ENCODE results near the gene LRIT2. TPM values are rescaled to one million over a fixed set of nuclear protein-coding genes. Genes with fewer than 3 reads are reported as not detected.

LRIT2 gene
- polyA plus RNA-seq, 3 donors, result not detected

DNA sequence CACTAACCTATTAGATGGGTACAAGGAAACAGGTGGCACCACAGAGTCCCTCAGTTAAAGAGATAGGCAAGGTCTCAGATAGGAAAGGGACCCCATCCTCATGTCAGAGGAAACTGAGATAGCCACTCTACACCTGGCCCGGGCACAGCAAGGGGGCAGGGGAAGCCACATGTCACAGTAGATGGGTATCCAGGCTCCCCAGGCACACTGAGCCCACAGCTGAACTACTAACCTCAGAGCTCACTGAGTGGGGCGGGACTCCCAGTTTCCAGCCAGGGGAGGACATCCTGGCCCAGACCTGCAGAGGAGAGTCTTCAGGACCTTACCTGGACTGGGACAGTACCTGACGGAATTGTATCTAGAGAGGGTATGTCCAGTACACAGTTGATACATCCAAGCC lies 34.7 kb downstream of the LRIT2 start:
- Mint-ChIP-seq H3K27me3 (ENCODE audit: low read depth in 3 of 3) (peaks cover 25 to 40% (median 31%) of the 10 kb centered on the region in 3 donors), H3K4me3 (no peak overlapping the region), H3K27ac (no peak overlapping the region), H3K4me1 (no peaks in the 10 kb centered on the region), H3K36me3 (no peaks in the 10 kb centered on the region), H3K9me3 (peaks cover 0 to 1% (median 0%) of the 10 kb centered on the region in 7 donors)
- Histone ChIP-seq H3K36me3 (replicated peaks in 1 of 2; ENCODE audit: control insufficient read depth in 1 of 2, insufficient read depth in 2 of 2, low read length in 2 of 2) (no peaks in the 10 kb centered on the region), H3K4me3 (replicated peaks in 1 of 3; ENCODE audit: low read depth in 2 of 3, low read length in 3 of 3) (no peak overlapping the region), H2AFZ (ENCODE audit: insufficient read depth, low read depth, low read length, poor library complexity, severe bottlenecking) (no peak overlapping the region), H3K79me2 (ENCODE audit: insufficient read depth, low read length) (no peaks in the 10 kb centered on the region), H3K9ac (ENCODE audit: insufficient read depth, low read length, poor library complexity, severe bottlenecking) (no peak overlapping the region), H3K4me2 (replicated peaks; ENCODE audit: extremely low read depth, low read length, poor library complexity, severe bottlenecking) (no peak overlapping the region), H3K27ac (ENCODE audit: low read depth in 1 of 2, low read length in 2 of 2) (no peak overlapping the region), H3K9me3 (replicated peaks in 1 of 2; ENCODE audit: control insufficient read depth in 1 of 2, insufficient read depth in 1 of 2, low read length in 2 of 2) (peaks cover 0 to 13% of the 10 kb centered on the region in 2 donors), H3K4me1 (ENCODE audit: control insufficient read depth in 1 of 2, insufficient read depth in 2 of 2, low read length in 2 of 2) (no peaks in the 10 kb centered on the region), H3K27me3 (ENCODE audit: control insufficient read depth in 2 of 2, insufficient read depth in 2 of 2, low read length in 2 of 2) (peaks cover 24 to 30% of the 10 kb centered on the region in 2 donors), H4K20me1 (ENCODE audit: insufficient read depth, low read length) (no peaks in the 10 kb centered on the region)
- 85% methylated on average over 2 of the region's 3 CpGs for WGBS (ENCODE audit: insufficient coverage)
- DNase-seq, result no peak
- intact Hi-C loops (cut with micrococcal nuclease), result no loop called here
- TF ChIP-seq, protein P1, sequence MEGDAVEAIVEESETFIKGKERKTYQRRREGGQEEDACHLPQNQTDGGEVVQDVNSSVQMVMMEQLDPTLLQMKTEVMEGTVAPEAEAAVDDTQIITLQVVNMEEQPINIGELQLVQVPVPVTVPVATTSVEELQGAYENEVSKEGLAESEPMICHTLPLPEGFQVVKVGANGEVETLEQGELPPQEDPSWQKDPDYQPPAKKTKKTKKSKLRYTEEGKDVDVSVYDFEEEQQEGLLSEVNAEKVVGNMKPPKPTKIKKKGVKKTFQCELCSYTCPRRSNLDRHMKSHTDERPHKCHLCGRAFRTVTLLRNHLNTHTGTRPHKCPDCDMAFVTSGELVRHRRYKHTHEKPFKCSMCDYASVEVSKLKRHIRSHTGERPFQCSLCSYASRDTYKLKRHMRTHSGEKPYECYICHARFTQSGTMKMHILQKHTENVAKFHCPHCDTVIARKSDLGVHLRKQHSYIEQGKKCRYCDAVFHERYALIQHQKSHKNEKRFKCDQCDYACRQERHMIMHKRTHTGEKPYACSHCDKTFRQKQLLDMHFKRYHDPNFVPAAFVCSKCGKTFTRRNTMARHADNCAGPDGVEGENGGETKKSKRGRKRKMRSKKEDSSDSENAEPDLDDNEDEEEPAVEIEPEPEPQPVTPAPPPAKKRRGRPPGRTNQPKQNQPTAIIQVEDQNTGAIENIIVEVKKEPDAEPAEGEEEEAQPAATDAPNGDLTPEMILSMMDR (IDR thresholded peaks at IDR 0.05), result no peak

DNA sequence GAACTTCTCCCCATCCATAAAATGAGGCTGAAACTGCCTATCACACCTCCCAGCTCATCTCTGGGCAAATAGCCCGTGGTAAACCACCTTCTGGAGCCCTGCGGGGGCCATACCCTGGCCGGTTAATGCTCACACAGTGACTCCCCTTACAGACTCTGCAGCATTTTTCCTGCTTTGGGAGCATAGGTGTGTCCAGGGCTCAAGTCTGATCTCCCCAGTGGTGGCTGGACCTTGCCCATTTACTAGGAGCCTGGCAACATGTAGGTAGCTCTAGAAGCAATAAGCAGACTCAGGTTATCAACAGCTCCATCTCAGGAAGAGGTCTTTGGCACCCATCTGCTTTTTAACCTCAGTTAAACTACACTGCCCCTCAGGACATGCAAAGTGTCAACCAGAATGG lies 36.5 kb downstream of the LRIT2 start:
- intact Hi-C loops (cut with micrococcal nuclease), result no loop called here
- no peaks in the 10 kb centered on the region for H4K20me1 ChIP-seq (ENCODE audit: insufficient read depth, low read length)
- no peak overlapping the region for H3K4me3 Mint-ChIP-seq
- no peaks in the 10 kb centered on the region for H3K36me3 ChIP-seq (replicated peaks in 1 of 2; ENCODE audit: control insufficient read depth in 1 of 2, insufficient read depth in 2 of 2, low read length in 2 of 2)
- WGBS (ENCODE audit: insufficient coverage), result 76% methylated on average over 3 of the region's 3 CpGs
- no peaks in the 10 kb centered on the region for H3K36me3 Mint-ChIP-seq
- H3K27ac ChIP-seq (ENCODE audit: low read depth in 1 of 2, low read length in 2 of 2), result no peak overlapping the region
- H3K27me3 ChIP-seq (ENCODE audit: control insufficient read depth in 2 of 2, insufficient read depth in 2 of 2, low read length in 2 of 2), result peaks cover 10 to 15% of the 10 kb centered on the region in 2 donors
- H2AFZ ChIP-seq (ENCODE audit: insufficient read depth, low read depth, low read length, poor library complexity, severe bottlenecking), result no peak overlapping the region
- peaks cover 0 to 3% of the 10 kb centered on the region in 2 donors for H3K9me3 ChIP-seq (replicated peaks in 1 of 2; ENCODE audit: control insufficient read depth in 1 of 2, insufficient read depth in 1 of 2, low read length in 2 of 2)
- no peak overlapping the region for H3K4me2 ChIP-seq (replicated peaks; ENCODE audit: extremely low read depth, low read length, poor library complexity, severe bottlenecking)
- no peaks in the 10 kb centered on the region for H3K4me1 ChIP-seq (ENCODE audit: control insufficient read depth in 1 of 2, insufficient read depth in 2 of 2, low read length in 2 of 2)
- H3K79me2 ChIP-seq (ENCODE audit: insufficient read depth, low read length), result no peaks in the 10 kb centered on the region
- peaks cover 0 to 1% (median 0%) of the 10 kb centered on the region in 7 donors for H3K9me3 Mint-ChIP-seq
- H3K27me3 Mint-ChIP-seq (ENCODE audit: low read depth in 3 of 3), result peaks cover 10 to 22% (median 16%) of the 10 kb centered on the region in 3 donors
- H3K4me1 Mint-ChIP-seq, result no peaks in the 10 kb centered on the region
- no peak overlapping the region for H3K27ac Mint-ChIP-seq
- no peak overlapping the region for H3K9ac ChIP-seq (ENCODE audit: insufficient read depth, low read length, poor library complexity, severe bottlenecking)
- TF ChIP-seq, protein P1 (IDR thresholded peaks at IDR 0.05), result no peak
- DNase-seq, result no peak
- H3K4me3 ChIP-seq (replicated peaks in 1 of 3; ENCODE audit: low read depth in 2 of 3, low read length in 3 of 3), result no peak overlapping the region

Measured in CD14-positive monocyte (primary cell).